Ovary (tissue), 9 donors: ENCODE measurements around the gene LTK. TPM values are rescaled to one million over a fixed set of nuclear protein-coding genes. Genes with fewer than 3 reads are reported as not detected.

Source experiments
- DNase-seq, 5 donors: peaks; one replicate each; pipeline ENCODE4 v3.0.0-alpha.2; 2019 to 2020
- H3K27ac ChIP-seq, 2 donors: fragments of 200-600 bp; one replicate each; pipeline versions ENCODE4 v1.5.1 to v1.8.0; 2019 to 2022
- H3K27me3 ChIP-seq: fragments of 200-600 bp; one replicate; pipeline ENCODE4 v1.8.0; 2022
- H3K36me3 ChIP-seq: fragments of 200-600 bp; sonication (generic); one replicate; pipeline ENCODE4 v1.5.1; 2019
- H3K4me1 ChIP-seq: one replicate; pipeline ENCODE4 v1.8.1; 2013; ENCODE audit warnings: mild to moderate bottlenecking, moderate library complexity; ENCODE audit not compliant: insufficient read depth
- H3K4me3 ChIP-seq: fragments of 200-600 bp; sonication (generic); one replicate; pipeline ENCODE4 v1.5.1; 2017
- H3K9me3 ChIP-seq, 2 donors: fragments of 200-600 bp in 1 of 2; sonication (generic) in 1 of 2; one replicate each; pipeline versions ENCODE4 v1.5.1 to v1.8.1; 2013 to 2019; ENCODE audit warnings: mild to moderate bottlenecking in 1 of 2, moderate library complexity in 1 of 2
- EP300 ChIP-seq: sonication (generic); formaldehyde crosslinking; IDR thresholded peaks from one replicate; pipeline ENCODE4 v1.6.1; 2017; ENCODE audit warnings: antibody characterized with exemption
- POLR2A ChIP-seq: fragments of 450-650 bp; IDR thresholded peaks from one replicate; pipeline ENCODE4 v1.6.1; 2017; ENCODE audit warnings: antibody characterized with exemption, mild to moderate bottlenecking, moderate library complexity
- WGBS, 3 donors: extraction: QIAGEN DNeasy Blood & Tissue Kit in 1 of 3; methylation state at CpG; one replicate each; pipeline versions ENCODE4 v1.1.5 to v1.1.7; 2013 to 2017; 5-methylcytosine and 5-hydroxymethylcytosine counted together
- intact Hi-C, 4 donors: fragments of 100-400 bp; cut with DNase I; formaldehyde crosslinking; loops; one replicate each; pipeline versions ENCODE4 v1.11.0 to v1.15.1; 2022 to 2023
- polyA plus RNA-seq, 2 donors: library from polyadenylated mRNA; stranded (reverse); fragments of 200-250 nt in 1 of 2; fragments of 350-450 nt in 1 of 2; fragmentation: Illumina TruSeq in 1 of 2; extraction: RNeasy Lipid Tissue Mini Kit (QIAGEN cat#74804) in 1 of 2; gene quantifications; one replicate each; pipeline ENCODE4 v1.2.3, GENCODE V29; 2013 to 2014
- total RNA-seq, 7 donors: library from RNA; depleted of rRNA in 2 of 7; stranded (reverse); fragments of >200 nt in 2 of 7; fragmentation: NEBNext Ultra II Directional in 3 of 7; extraction: Animal tissue kit (Norgen Biotek cat#: 25700) in 3 of 7; gene quantifications; one replicate each; pipeline versions ENCODE4 v1.1.0 to v1.2.4, GENCODE V29; 2016 to 2023
- TF ChIP-seq, protein P1 (sequence below), 3 donors: fragments of 450-650 bp in 2 of 3; fragments of 200-600 bp in 1 of 3; IDR thresholded peaks; one replicate each; pipeline versions ENCODE4 v1.5.1 to v1.8.0; 2016 to 2022; ENCODE audit warnings: antibody characterized with exemption in 3 of 3, mild to moderate bottlenecking in 1 of 3
- donor health status: DM: no; HTN: no; CAD: no; lungs with moderate emphysema.
- donor health status: DM: no; HTN: no; CAD: no.
- donor health status: Bipolar disorder and iron deficiency.
- donor health status: DM: yes; HTN: yes; CAD: no.
- donor health status: DM: no; HTN: no; CAD: no.
- donor health status: DM: yes; HTN: yes; CAD: no.

LTK gene
- total and polyA plus RNA-seq, 9 donors, result 0.17 to 0.46 (median 0.30) TPM; not detected in 4

DNA sequence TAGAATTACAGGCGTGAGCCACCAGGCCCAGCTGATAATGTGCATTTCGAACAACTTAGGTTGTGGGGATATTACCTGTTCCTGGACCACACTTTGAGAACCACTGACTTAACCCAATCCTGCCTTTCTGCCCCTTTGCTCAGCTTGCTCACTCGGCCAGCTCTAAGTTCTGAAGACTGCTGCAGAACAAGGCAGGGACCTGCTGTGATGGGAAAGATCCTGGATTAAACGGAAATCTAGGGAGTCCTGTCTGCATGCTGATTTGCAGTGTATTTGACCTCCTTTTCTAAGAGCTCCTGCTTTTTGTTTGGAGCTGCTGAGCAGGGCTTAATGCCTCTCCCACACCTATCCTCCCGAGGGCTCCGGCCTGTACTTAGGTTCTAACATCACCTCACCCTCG, 2.9 kb downstream of the LTK start:
- Histone ChIP-seq H3K36me3 (no peaks in the 10 kb centered on the region), H3K27me3 (no peaks in the 10 kb centered on the region), H3K4me3 (no peak overlapping the region), H3K4me1 (peaks cover 20% of the 10 kb centered on the region), H3K27ac (no peak overlapping the region), H3K9me3 (no peaks in the 10 kb centered on the region)
- no peak for DNase-seq
- 76 to 84% (median 82%) methylated on average over 7 of the region's 7 CpGs for WGBS, 3 donors
- intact Hi-C loops, result no loop called here
- TF ChIP-seq POLR2A (no peak), EP300 (no peak)
- TF ChIP-seq, protein P1, sequence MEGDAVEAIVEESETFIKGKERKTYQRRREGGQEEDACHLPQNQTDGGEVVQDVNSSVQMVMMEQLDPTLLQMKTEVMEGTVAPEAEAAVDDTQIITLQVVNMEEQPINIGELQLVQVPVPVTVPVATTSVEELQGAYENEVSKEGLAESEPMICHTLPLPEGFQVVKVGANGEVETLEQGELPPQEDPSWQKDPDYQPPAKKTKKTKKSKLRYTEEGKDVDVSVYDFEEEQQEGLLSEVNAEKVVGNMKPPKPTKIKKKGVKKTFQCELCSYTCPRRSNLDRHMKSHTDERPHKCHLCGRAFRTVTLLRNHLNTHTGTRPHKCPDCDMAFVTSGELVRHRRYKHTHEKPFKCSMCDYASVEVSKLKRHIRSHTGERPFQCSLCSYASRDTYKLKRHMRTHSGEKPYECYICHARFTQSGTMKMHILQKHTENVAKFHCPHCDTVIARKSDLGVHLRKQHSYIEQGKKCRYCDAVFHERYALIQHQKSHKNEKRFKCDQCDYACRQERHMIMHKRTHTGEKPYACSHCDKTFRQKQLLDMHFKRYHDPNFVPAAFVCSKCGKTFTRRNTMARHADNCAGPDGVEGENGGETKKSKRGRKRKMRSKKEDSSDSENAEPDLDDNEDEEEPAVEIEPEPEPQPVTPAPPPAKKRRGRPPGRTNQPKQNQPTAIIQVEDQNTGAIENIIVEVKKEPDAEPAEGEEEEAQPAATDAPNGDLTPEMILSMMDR (IDR thresholded peaks at IDR 0.05), result no peak

DNA sequence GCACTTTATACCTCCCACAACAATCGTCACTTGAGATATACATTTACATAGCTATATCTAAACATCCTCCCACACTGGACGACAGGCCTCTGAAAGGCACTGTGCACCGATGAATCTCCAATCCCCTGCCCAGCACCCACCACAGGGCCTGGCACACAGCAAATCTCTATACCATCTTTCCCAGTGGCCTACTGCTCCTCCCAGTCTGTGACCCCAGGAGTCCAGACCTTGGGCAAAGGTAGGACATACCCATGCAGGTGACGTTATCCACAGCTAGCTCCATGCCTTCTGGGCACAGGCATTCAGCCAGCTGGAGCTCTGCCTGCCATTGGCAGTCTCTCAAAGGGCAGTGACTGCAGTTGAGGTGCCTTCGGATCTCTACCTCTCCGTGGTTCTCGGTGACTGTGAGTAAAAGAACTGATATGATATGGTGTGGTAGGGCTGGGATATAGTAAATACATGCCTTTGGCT, 5.8 kb downstream of the LTK start:
- DNase-seq, result no peak
- H3K4me3 ChIP-seq, result no peak overlapping the region
- H3K4me1 ChIP-seq, result peaks cover 11% of the 10 kb centered on the region
- H3K27ac ChIP-seq, result no peak overlapping the region
- intact Hi-C loops, result no loop called here
- no peaks in the 10 kb centered on the region for H3K36me3 ChIP-seq
- no peaks in the 10 kb centered on the region for H3K9me3 ChIP-seq
- peaks cover 4% of the 10 kb centered on the region for H3K27me3 ChIP-seq
- TF ChIP-seq EP300, result no peak
- TF ChIP-seq, protein P1 (IDR thresholded peaks at IDR 0.05), result no peak
- no peak for TF ChIP-seq POLR2A
- 75 to 83% (median 77%) methylated on average over 7 of the region's 7 CpGs for WGBS, 3 donors

GRCh38 chr15:41506796-41507341, 6.8 kb downstream of the LTK start:
- no peak overlapping the region for H3K27ac ChIP-seq
- intact Hi-C loops, result no loop called here
- WGBS, 3 donors, result 72 to 80% (median 76%) methylated on average over 10 of the region's 10 CpGs

GRCh38 chr15:41505776-41506175, 7.9 kb downstream of the LTK start:
- no peak for DNase-seq
- intact Hi-C loops, result no loop called here
- WGBS, 3 donors, result 88 to 91% (median 88%) methylated on average over 4 of the region's 4 CpGs
- no peak overlapping the region for H3K27ac ChIP-seq
- no peaks in the 10 kb centered on the region for H3K9me3 ChIP-seq
- H3K4me1 ChIP-seq, result peaks cover 7% of the 10 kb centered on the region
- no peaks in the 10 kb centered on the region for H3K36me3 ChIP-seq
- TF ChIP-seq POLR2A, result no peak
- TF ChIP-seq EP300, result no peak
- TF ChIP-seq, protein P1 (IDR thresholded peaks at IDR 0.05), result no peak
- H3K27me3 ChIP-seq, result peaks cover 4% of the 10 kb centered on the region
- H3K4me3 ChIP-seq, result no peak overlapping the region

More at GRCh38 chr15:41506796-41507341, 6.8 kb downstream of the LTK start:
- no peaks in the 10 kb centered on the region for H3K36me3 ChIP-seq
- DNase-seq, result no peak
- TF ChIP-seq, protein P1 (IDR thresholded peaks at IDR 0.05), result no peak
- TF ChIP-seq POLR2A (no peak), EP300 (no peak)
- peaks cover 8% of the 10 kb centered on the region for H3K4me1 ChIP-seq
- no peak overlapping the region for H3K4me3 ChIP-seq
- peaks cover 4% of the 10 kb centered on the region for H3K27me3 ChIP-seq
- H3K9me3 ChIP-seq, result no peaks in the 10 kb centered on the region
